ENCODE measurements around the gene NKAPD1. TPM values are rescaled to one million over a fixed set of nuclear protein-coding genes. Genes with fewer than 3 reads are reported as not detected.

The NKAPD1 gene
- total and polyA plus RNA-seq, 2 of the 13 experiments (the other 11 are each of a cell fraction or from before 2014, with no cell fraction given), result 11.2 to 22.5 TPM

- TF ChIP-seq PHF21A (CRISPR knock-in tag; IDR thresholded peaks at IDR 0.05), result peak; percentile 37; the same call in 1 of the 2 replicates
- TF ChIP-seq RBFOX2 (IDR thresholded peaks at IDR 0.05; ENCODE audit: low read depth, low read length), result peak; percentile 88
- no peak for TF ChIP-seq ZFP90 (CRISPR knock-in tag; IDR thresholded peaks at IDR 0.05; ENCODE audit: borderline replicate concordance)
- TF ChIP-seq SP5 (CRISPR knock-in tag; IDR thresholded peaks at IDR 0.05; ENCODE audit: borderline replicate concordance, low read depth), result peak; percentile 93
- no peak; the same call in 1 of the 2 replicates for TF ChIP-seq MYNN (CRISPR knock-in tag; IDR thresholded peaks at IDR 0.05; ENCODE audit: low read depth)
- TF ChIP-seq ZBTB34 (CRISPR knock-in tag; IDR thresholded peaks at IDR 0.05), result no peak
- TF ChIP-seq GATAD1 (CRISPR knock-in tag; IDR thresholded peaks at IDR 0.05), result peak; percentile 98
- no peak for TF ChIP-seq ZNF460 (CRISPR knock-in tag; IDR thresholded peaks at IDR 0.05; ENCODE audit: borderline replicate concordance)
- TF ChIP-seq ZNF619 (CRISPR knock-in tag; IDR thresholded peaks at IDR 0.05), result peak; percentile 85; the same call in 1 of the 2 replicates
- TF ChIP-seq, protein P1, sequence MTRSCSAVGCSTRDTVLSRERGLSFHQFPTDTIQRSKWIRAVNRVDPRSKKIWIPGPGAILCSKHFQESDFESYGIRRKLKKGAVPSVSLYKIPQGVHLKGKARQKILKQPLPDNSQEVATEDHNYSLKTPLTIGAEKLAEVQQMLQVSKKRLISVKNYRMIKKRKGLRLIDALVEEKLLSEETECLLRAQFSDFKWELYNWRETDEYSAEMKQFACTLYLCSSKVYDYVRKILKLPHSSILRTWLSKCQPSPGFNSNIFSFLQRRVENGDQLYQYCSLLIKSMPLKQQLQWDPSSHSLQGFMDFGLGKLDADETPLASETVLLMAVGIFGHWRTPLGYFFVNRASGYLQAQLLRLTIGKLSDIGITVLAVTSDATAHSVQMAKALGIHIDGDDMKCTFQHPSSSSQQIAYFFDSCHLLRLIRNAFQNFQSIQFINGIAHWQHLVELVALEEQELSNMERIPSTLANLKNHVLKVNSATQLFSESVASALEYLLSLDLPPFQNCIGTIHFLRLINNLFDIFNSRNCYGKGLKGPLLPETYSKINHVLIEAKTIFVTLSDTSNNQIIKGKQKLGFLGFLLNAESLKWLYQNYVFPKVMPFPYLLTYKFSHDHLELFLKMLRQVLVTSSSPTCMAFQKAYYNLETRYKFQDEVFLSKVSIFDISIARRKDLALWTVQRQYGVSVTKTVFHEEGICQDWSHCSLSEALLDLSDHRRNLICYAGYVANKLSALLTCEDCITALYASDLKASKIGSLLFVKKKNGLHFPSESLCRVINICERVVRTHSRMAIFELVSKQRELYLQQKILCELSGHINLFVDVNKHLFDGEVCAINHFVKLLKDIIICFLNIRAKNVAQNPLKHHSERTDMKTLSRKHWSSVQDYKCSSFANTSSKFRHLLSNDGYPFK (CRISPR knock-in tag; IDR thresholded peaks at IDR 0.05; ENCODE audit: borderline replicate concordance), result peak; percentile 98
- no peak for TF ChIP-seq ZSCAN20 (CRISPR knock-in tag; IDR thresholded peaks at IDR 0.05; ENCODE audit: borderline replicate concordance)
- TF ChIP-seq ZHX1 (CRISPR knock-in tag; IDR thresholded peaks at IDR 0.05; ENCODE audit: low read depth), result peak; percentile 84
- TF ChIP-seq RARA (CRISPR knock-in tag; IDR thresholded peaks at IDR 0.05), result peak; percentile 24; the same call in 1 of the 2 replicates
- TF ChIP-seq IRF1 (CRISPR knock-in tag; IDR thresholded peaks at IDR 0.05; ENCODE audit: low read depth), result no peak; the same call in 1 of the 2 replicates
- peak; percentile 39; the same call in 1 of the 2 replicates for TF ChIP-seq FIP1L1 (IDR thresholded peaks at IDR 0.05; ENCODE audit: borderline replicate concordance, insufficient read depth, low read depth, low read length)
- TF ChIP-seq PAF1 (CRISPR knock-in tag; IDR thresholded peaks at IDR 0.05), result no peak
- TF ChIP-seq FOXO1 (CRISPR knock-in tag; IDR thresholded peaks at IDR 0.05), result peak; percentile 74
- peak; percentile 48 for TF ChIP-seq NCOA2 (CRISPR knock-in tag; IDR thresholded peaks at IDR 0.05)
- TF ChIP-seq SYNCRIP (IDR thresholded peaks at IDR 0.05; ENCODE audit: insufficient read depth, low read depth, low read length), result no peak
- peak; percentile 60; the same call in 1 of the 2 replicates for TF ChIP-seq TFDP2 (CRISPR knock-in tag; IDR thresholded peaks at IDR 0.05)
Measured at GRCh38 chr11:112086422-112087191, 12.5 kb downstream of the NKAPD1 start, which contains the start of the genes SDHD and TIMM8B (continued).
